ENCODE measurements around the gene TRIM25.

Gene TRIM25

GRCh38 chr17:56868716-56869115 is 45.1 kb downstream of the TRIM25 start:
- no peak overlapping the region for H3K4me3 ChIP-seq (ENCODE audit: low read depth, low read length)

GRCh38 chr17:56867948-56868376 is 45.9 kb downstream of the TRIM25 start:
- no peak overlapping the region for H3K4me3 ChIP-seq (ENCODE audit: low read depth, low read length)

DNA sequence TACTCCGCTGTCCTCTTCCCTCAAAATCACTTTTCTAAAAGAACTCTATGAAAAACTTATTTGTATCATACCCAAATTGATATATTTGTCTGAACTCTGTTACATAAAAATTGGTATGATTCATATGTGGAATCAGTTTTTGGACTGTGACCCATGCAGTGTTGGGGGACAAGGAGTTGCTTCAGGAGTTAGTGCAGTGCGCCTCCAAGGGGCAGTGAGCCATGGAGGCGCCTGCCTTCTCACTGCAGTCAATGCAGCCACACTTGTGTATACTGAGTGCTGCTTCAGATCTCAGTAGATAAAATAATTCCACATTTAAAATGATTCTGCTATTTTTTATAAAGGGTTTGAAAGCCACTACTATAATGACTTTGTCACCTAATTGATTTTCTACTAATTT is 47.4 kb downstream of the TRIM25 start:
- H3K4me3 ChIP-seq (ENCODE audit: low read depth, low read length): no peak overlapping the region

DNA sequence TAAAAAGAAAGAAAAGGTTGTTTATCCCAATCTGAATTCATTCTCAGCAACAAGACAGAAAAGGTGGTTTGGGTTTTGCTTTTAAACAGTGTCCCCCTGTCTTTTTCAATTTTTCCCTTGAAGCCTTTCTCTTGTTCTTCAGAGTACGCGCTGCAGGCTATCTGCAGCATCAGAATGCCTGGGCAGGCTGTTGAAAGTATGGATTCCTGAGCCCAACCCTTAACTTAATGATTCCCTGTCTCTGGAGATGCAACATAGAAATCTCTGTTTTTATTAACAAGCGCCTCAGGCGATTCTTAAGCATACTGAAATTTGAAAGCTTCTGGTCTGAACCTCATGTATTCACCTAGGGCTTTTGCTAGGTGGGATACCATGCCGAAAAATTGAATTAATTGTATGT is 47.8 kb downstream of the TRIM25 start:
- no peak overlapping the region for H3K4me3 ChIP-seq (ENCODE audit: low read depth, low read length)

DNA sequence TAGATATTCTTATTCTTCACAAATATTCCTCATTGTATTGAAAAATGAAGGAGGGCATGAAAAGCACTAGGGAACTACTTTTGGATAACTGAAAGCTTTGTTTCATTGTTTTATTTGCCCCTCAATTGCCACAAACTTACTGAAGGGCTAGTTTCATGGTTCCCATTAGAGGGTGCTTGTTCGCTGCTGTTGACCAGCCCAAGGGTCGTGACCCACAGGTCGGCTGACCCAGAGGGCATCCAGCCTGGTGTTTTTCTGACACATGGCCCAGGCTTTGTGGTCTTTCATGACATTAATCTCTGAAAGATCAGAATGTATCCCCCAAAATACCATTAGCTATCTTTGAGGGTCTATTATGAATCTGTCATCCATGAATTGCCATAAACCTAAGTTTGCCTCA is 49.9 kb downstream of the TRIM25 start:
- H3K4me3 ChIP-seq (ENCODE audit: low read depth, low read length): no peak overlapping the region

GRCh38 chr17:56861899-56862298 is 52.0 kb downstream of the TRIM25 start:
- H3K4me3 ChIP-seq (ENCODE audit: low read depth, low read length): no peak overlapping the region

GRCh38 chr17:56851008-56851407 is 62.8 kb downstream of the TRIM25 start:
- H3K4me3 ChIP-seq (ENCODE audit: low read depth, low read length): no peak overlapping the region

- no peak overlapping the region for H3K4me3 ChIP-seq (ENCODE audit: low read depth, low read length)
Measured at GRCh38 chr17:56850591-56850990, 63.3 kb downstream of the TRIM25 start.

DNA sequence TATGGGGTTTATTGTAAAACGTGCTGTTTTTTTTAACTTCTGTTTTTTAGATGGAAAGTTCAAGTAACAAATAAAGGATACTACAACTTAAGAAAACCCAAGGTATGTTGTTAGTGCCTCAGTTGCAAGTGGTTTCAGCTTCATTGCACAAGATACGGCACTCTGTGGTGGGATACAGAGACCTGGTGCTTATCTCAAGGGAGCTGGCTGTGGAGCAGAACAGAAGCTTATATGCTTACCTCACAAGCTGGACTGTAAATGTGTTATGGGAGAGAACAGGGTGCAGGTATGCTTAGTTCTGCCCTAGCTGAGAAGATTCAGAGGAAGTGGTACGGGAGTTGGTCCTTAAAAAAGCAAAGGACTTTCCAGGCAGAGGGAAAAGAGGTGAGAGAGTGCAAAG is 64.7 kb downstream of the TRIM25 start:
- no peak overlapping the region for H3K4me3 ChIP-seq (ENCODE audit: low read depth, low read length)

DNA sequence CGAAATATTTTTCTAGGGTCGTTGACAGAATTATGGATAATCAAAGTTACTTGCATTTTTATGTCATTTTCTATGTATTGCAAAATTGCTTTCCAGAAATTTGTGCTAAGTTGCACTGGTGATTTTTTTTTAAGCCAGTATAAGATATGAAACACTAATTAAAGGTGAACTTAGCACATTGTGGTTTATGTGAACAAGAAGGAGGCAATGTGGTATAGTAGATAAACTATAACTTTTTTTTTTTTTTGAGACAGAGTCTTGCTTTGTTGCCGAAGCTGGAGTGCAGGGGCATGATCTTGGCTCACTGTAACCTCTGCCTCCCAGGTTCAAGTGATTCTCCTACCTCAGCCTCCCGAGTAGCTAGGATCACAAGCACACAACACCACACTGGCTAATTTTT is 66.7 kb downstream of the TRIM25 start:
- H3K4me3 ChIP-seq (ENCODE audit: low read depth, low read length): no peak overlapping the region

DNA sequence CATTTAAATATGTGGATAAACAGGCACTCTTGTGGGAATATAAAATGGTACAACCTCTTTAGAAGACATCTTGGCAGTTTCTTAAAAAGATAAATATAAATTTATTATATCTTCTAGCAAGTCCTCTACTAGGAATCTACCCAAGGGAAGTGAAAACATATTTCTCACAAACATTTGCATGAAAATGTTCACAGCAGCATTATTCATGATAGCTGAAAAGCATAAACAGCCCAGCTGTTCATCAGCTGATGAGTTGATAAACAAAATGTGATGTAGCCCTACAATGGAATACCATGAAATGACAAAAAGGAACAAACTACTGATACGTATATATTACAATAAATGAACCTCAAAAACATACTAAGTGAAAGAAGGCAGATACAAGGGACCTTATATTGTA is 67.9 kb downstream of the TRIM25 start:
- no peak overlapping the region for H3K4me3 ChIP-seq (ENCODE audit: low read depth, low read length)

- no peak overlapping the region for H3K4me3 ChIP-seq (ENCODE audit: low read depth, low read length)
Measured at GRCh38 chr17:56842577-56842976, 71.3 kb downstream of the TRIM25 start.

DNA sequence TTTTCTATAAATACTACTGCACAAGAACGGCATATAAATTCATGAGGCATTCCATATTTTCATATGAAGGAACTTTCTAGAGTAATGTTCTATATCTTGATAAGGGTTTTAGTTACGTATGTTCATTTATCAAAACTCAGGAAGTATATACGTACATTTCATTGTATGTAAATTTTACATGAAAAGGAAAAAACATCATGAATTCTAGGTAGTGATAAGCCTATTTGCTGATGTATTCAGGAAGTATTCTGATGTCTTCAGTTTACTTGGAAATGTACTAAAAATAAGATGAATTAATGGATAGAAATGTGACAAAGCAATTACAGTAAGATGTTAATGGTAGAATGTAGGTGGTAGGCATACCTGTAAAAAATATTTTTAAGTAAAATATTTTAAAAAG is 75.2 kb downstream of the TRIM25 start:
- H3K4me3 ChIP-seq (ENCODE audit: low read depth, low read length): no peak overlapping the region
